Type B pancreatic cell (in vitro differentiated cells): ENCODE results near the gene RTN4RL2. TPM values are rescaled to one million over a fixed set of nuclear protein-coding genes. Genes with fewer than 3 reads are reported as not detected.

ENCODE experiments used
- DNase-seq: peaks from one replicate; pipeline ENCODE4 v3.0.0; 2021; ENCODE audit warnings: mixed read lengths; ENCODE audit not compliant: unreplicated experiment; ENCODE audit errors: extremely low spot score
- H3K27ac Mint-ChIP-seq: 2 replicates; pipeline ENCODE4 v1.8.0; 2021; ENCODE audit warnings: mild to moderate bottlenecking, mixed read lengths
- H3K27me3 Mint-ChIP-seq: 2 replicates; pipeline ENCODE4 v1.8.0; 2021; ENCODE audit warnings: mixed read lengths
- H3K36me3 Mint-ChIP-seq: 2 replicates; pipeline ENCODE4 v1.8.0; 2021; ENCODE audit warnings: mixed read lengths
- H3K4me1 Mint-ChIP-seq: one replicate; pipeline ENCODE4 v1.8.0; 2021; ENCODE audit warnings: mixed read lengths; ENCODE audit not compliant: unreplicated experiment
- H3K4me3 Mint-ChIP-seq: 2 replicates; pipeline ENCODE4 v1.8.0; 2021; ENCODE audit warnings: mild to moderate bottlenecking, mixed read lengths
- H3K9me3 Mint-ChIP-seq: 2 replicates; pipeline ENCODE4 v1.8.0; 2021; ENCODE audit warnings: mixed read lengths
- CTCF ChIP-seq: fragments of 200-600 bp; sonication (generic); conservative IDR thresholded peaks from 2 replicates; pipeline ENCODE4 v1.5.0; 2021; ENCODE audit warnings: antibody characterized with exemption, mild to moderate bottlenecking
- total RNA-seq: library from RNA; stranded (reverse); gene quantifications from 2 replicates; pipeline ENCODE4 v1.2.1, GENCODE V29; 2021; ENCODE audit warnings: low replicate concordance

Gene RTN4RL2
- total RNA-seq, 1 donor from 2014 or later, result 8.6 TPM

- Mint-ChIP-seq H3K4me1 (peaks cover 11% of the 10 kb centered on the region), H3K4me3 (peak overlapping the region; percentile 82), H3K27me3 (peaks cover 73% of the 10 kb centered on the region), H3K9me3 (no peaks in the 10 kb centered on the region), H3K36me3 (no peaks in the 10 kb centered on the region), H3K27ac (peak overlapping the region; percentile 50)
- TF ChIP-seq CTCF, result no peak
- DNase-seq, result no peak
Measured at GRCh38 chr11:57481315-57481714, 21.0 kb downstream of the RTN4RL2 start.

- H3K4me1 Mint-ChIP-seq, result peaks cover 11% of the 10 kb centered on the region
- H3K4me3 Mint-ChIP-seq, result peak overlapping the region; percentile 82
- H3K36me3 Mint-ChIP-seq, result no peaks in the 10 kb centered on the region
- DNase-seq, result no peak
- TF ChIP-seq CTCF, result no peak
- H3K27me3 Mint-ChIP-seq, result peaks cover 68% of the 10 kb centered on the region
- no peaks in the 10 kb centered on the region for H3K9me3 Mint-ChIP-seq
- no peak overlapping the region for H3K27ac Mint-ChIP-seq
Measured at GRCh38 chr11:57481915-57482781, 21.8 kb downstream of the RTN4RL2 start.

- no peaks in the 10 kb centered on the region for H3K9me3 Mint-ChIP-seq
- peaks cover 59% of the 10 kb centered on the region for H3K27me3 Mint-ChIP-seq
- H3K4me3 Mint-ChIP-seq, result peak overlapping the region; percentile 80
- H3K4me1 Mint-ChIP-seq, result peaks cover 8% of the 10 kb centered on the region
- peak; percentile 82 for DNase-seq
- no peak overlapping the region for H3K27ac Mint-ChIP-seq
- H3K36me3 Mint-ChIP-seq, result no peaks in the 10 kb centered on the region
- TF ChIP-seq CTCF, result peak; percentile 90
Measured at GRCh38 chr11:57482782-57483561, 22.6 kb downstream of the RTN4RL2 start.

- H3K27me3 Mint-ChIP-seq, result peaks cover 54% of the 10 kb centered on the region
Measured at GRCh38 chr11:57483562-57483918, 23.2 kb downstream of the RTN4RL2 start.

More at GRCh38 chr11:57483562-57483918, 23.2 kb downstream of the RTN4RL2 start:
- H3K4me3 Mint-ChIP-seq, result peak overlapping the region; percentile 68
- TF ChIP-seq CTCF, result no peak
- no peak overlapping the region for H3K27ac Mint-ChIP-seq
- no peaks in the 10 kb centered on the region for H3K9me3 Mint-ChIP-seq
- peaks cover 5% of the 10 kb centered on the region for H3K4me1 Mint-ChIP-seq
- no peak for DNase-seq
- H3K36me3 Mint-ChIP-seq, result no peaks in the 10 kb centered on the region
